Body of pancreas (tissue), 4 donors: ENCODE data around the gene KIF5B.
A peak's percentile ranks its signal among the peaks of the same experiment; 100 is the strongest.

ENCODE experiments used
- POLR2A ChIP-seq, 3 donors: fragments of 450-650 bp; IDR thresholded peaks; one replicate each; pipeline ENCODE4 v1.6.1; 2016; ENCODE audit warnings: antibody characterized with exemption in 3 of 3, mild to moderate bottlenecking in 2 of 3
- TF ChIP-seq, protein P1 (sequence below), 7 experiments: fragments of 450-650 bp in 4 of 7; fragments of 200-600 bp in 3 of 7; sonication (generic) in 3 of 7; IDR thresholded peaks; one replicate each; pipeline ENCODE4 v1.5.1; 2016 to 2019; ENCODE audit warnings: antibody characterized with exemption in 7 of 7

DNA sequence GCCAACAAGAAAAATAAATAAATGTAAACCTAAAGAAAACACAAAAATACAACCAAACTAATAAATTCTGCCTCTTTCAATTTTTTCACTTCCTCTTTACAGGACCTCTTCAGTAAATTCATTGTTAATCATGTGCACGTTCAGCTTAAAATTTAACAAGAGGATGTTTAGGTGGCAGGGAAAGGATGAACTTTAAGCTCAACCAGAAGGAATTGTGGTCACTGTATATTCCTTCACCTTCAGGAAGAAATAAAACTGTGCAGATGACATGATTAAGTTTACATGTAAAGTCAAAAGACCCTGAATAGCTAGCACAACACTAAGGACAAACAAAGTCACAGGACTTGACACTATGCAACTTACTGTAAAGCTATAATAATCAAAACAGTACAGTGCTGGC lies 33.0 kb downstream of the KIF5B start:
- TF ChIP-seq, protein P1, sequence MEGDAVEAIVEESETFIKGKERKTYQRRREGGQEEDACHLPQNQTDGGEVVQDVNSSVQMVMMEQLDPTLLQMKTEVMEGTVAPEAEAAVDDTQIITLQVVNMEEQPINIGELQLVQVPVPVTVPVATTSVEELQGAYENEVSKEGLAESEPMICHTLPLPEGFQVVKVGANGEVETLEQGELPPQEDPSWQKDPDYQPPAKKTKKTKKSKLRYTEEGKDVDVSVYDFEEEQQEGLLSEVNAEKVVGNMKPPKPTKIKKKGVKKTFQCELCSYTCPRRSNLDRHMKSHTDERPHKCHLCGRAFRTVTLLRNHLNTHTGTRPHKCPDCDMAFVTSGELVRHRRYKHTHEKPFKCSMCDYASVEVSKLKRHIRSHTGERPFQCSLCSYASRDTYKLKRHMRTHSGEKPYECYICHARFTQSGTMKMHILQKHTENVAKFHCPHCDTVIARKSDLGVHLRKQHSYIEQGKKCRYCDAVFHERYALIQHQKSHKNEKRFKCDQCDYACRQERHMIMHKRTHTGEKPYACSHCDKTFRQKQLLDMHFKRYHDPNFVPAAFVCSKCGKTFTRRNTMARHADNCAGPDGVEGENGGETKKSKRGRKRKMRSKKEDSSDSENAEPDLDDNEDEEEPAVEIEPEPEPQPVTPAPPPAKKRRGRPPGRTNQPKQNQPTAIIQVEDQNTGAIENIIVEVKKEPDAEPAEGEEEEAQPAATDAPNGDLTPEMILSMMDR (IDR thresholded peaks at IDR 0.05), result peak in 1 of 7 experiments; percentile 7
- TF ChIP-seq POLR2A (IDR thresholded peaks at IDR 0.05), result no peak
